Stimulated activated CD4-positive, alpha-beta T cell treated with anti-CD3 and anti-CD28 coated beads, Interleukin-2, amount 100 ng/mL, for 24 hours (primary cell): ENCODE data around the gene BHMT.

Experiments
- DNase-seq, 2 donors: peaks; one replicate each; pipeline ENCODE4 v3.0.0-alpha.2; 2020

Gene BHMT, protein sequence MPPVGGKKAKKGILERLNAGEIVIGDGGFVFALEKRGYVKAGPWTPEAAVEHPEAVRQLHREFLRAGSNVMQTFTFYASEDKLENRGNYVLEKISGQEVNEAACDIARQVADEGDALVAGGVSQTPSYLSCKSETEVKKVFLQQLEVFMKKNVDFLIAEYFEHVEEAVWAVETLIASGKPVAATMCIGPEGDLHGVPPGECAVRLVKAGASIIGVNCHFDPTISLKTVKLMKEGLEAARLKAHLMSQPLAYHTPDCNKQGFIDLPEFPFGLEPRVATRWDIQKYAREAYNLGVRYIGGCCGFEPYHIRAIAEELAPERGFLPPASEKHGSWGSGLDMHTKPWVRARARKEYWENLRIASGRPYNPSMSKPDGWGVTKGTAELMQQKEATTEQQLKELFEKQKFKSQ

DNA sequence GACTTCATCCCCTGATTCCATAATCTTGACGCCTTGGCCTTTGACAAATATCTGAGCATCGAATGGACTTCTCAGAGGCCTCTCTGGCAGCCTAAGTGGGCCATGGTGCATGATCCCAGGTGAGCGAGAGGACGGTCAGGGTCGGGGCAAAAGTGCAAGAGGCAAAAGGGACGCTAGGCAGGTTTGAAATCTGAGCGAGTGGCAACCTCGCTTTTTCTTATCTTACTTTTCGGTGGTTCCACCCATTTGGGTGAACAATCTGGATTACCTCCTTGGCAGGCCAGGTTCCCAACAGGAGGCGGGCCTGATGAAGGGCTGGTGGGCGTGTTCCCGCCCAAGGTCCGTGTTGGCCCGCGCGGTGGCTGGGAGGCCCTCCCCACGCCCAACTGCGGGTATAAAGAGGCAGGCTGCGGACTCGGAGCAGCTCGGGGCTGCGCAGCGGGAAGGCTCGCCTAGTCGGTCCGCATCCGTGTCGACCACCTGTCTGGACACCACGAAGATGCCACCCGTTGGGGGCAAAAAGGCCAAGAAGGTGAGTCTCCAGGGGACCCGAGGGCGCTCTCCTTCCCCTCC is at the start of gene BHMT:
BHMT (plus strand) TSS at position 423 of the 573 bp plus-strand sequence; CDS start at position 500, 77 bp downstream.
- no peak for DNase-seq

DNA sequence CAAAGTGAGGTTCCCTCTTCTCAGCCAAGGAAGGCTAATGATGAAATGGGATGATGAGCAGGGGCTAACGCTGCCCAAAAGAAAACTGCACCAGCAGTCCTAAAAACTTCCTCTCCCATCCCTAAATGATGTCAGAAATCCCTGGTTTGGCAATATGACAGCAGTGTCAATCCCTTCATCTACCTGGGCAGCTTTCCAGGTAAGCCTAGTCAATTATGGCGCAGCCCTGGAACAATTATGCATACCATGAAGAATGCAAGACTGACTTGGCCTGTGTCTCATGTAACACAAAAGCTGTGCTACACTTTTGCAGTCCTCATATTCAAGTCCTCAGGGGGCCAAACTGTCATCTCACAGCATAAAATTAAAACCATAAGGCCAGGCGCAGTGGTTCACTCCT is 49.2 kb upstream of the BHMT start:
- DNase-seq, result no peak

- DNase-seq, result peak in 1 of 2 donors; percentile 3
Observed at GRCh38 chr5:79069488-79070349, 41.9 kb upstream of the BHMT start, which contains the start of the genes BHMT2 and DMGDH. TSS of gene BHMT2 (plus strand) at chr5:79069767. CDS start at chr5:79069783, 16 bp downstream. TSS of gene DMGDH (minus strand) at chr5:79069674. CDS start at chr5:79069620, 54 bp downstream.

DNA sequence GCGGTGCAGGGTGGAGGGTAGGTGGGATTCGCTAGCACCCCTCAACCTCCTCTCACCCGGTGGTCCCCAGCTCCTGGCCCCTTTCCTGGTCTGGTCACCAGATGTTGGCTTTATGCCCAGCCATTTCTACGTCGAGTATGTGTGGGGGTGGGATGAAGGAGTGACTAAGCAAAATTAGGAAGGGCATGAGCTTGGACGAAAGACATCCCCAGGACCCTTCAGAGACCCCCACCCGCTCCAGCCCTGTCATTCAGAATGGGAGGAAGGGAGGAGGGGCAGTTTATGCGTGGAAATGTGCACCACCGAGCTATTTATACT is 41.3 kb upstream of the BHMT start:
- no peak for DNase-seq

GRCh38 chr5:79074641-79075040 is 37.0 kb upstream of the BHMT start:
- no peak for DNase-seq

DNA sequence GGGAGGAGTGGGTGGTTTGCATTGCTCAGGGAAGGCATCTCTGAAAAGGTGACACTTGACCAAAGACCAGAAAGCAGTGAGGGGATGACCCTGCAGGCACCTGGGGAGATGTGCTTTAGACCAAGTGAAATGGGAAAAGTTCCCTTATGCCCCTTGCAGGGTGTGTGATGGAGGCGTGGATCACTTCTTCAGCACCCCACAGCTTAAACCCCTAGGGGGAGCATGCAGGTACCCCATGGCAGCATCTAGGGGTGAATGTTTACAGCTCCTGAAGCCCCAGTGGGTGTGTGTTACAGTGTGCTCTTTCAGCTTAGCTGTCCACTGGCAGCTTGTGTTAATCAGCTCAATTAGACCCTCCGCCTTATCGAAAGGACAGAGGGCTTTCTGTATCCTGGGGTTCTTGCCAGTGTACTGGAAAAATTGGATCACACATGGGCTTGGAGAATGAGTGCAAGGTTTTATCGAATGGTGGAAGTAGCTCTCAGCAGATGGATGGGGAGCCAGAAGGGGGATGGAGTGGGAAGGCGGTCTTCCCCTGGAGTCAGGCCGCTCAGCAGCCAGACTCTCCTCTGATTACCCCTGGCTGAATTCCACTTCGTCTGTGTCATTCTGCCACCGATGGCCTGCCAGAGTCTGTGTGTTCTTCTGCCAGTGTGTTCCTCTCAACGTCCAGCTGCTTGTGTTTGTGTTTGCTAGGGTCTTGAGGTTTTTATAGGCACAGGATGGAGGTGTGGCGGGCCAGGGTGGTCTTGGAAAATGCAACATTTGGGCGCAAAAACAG is 35.8 kb upstream of the BHMT start:
- no peak for DNase-seq

DNA sequence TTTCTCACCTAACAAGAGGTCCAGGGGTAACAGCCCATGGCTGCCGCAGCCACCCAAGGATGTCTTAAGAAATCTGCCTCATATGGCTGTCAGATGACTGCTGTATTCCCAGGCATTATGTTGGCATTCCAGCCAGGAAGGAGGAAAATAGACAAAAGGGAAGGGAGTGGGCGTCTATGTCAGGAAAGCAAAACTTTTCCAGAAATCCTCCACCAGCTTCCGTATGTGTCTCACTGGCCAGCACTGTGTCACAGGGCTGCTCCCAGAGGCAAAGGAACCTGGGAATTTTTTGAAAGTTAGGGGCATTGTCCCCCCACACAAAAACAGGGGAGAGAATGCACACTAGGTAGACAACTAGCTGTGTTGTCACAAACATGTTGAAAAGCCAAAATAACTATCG is 34.8 kb upstream of the BHMT start:
- DNase-seq, result no peak

DNA sequence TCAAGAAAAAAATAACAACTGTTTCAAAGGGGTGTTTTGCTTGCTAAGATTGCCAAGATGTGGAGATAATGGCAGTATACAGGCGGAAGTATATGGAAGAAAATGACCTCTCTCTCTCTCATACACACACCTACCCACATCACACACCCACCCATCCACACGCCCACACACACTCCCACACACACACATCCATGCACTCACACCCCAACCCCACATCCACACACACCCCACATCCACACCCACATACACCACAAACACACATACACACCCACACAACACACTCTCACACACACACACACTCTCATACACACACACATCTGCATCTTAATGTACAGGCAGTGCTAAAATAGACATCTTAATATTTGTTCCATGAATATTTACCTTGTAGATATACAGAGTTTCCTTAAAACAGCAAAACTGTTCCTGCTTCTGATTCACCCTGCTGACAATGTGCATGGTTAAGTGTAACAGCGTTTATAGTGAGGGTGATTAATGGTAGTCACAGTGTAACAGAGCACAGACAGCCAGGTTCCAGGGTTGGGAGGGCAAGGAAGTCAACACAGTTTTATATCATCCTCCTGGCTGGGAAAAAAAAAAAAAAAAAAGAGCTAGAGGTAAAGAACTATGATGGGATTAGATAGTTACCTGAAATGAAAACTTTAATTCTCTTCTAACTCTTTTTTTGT is 33.8 kb upstream of the BHMT start:
- DNase-seq, result no peak

DNA sequence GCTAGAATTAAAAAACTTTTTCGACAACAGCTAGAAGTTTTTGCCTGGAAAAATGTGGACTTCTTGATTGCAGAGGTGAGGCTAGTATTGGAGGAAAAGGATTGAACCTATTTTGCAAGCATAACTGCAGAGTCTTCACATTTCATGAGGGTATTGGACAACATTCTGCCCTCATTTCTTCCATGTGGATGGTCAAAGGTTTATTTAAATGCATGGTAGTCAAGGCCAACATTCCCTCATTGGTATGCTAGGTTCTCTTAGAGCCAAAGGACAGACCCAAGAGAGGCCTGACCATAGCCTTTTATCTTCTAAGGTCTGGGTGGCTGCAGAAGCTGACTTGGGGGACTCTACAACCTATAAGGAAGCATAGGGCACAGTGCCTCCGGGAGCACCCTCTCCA is 30.8 kb upstream of the BHMT start:
- DNase-seq, result no peak

DNA sequence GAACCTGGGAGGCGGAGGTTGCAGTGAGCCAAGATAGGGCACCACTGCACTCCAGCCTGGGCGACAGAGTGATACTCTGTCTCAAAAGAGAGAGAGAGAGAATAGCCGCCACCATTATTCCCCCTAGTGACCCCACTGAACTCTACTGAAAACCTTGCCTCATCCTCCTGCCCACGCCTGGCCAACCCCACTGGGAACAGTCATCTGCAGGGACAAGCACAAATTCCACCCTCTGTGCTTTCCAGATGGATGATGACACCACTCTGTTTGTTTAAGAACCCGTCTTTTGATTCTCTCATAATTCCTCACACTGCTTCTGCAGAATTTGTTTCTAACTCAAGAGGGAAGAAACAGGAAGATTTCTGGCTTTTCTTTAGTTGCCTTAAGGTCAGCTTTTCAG is 29.8 kb upstream of the BHMT start:
- DNase-seq, result no peak

DNA sequence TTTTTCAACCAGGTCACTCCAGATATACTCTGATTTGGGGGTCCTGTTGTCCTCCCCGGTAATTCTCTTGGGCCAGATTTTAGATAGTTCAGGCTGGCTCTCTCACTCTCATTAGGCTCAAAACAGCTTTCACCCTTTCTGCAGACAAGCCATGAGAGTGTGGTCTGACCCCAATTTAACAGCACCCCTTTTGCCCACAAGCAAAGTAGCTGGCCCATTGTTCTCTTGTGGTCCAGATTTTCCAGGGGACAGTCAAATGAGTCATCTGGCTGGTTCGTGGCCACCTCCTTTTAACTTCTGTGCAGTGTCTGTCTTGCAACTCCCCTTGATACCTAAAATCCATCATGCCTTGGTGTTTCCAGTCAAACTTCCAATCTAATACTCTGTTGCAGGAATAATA is 25.5 kb upstream of the BHMT start:
- no peak for DNase-seq

DNA sequence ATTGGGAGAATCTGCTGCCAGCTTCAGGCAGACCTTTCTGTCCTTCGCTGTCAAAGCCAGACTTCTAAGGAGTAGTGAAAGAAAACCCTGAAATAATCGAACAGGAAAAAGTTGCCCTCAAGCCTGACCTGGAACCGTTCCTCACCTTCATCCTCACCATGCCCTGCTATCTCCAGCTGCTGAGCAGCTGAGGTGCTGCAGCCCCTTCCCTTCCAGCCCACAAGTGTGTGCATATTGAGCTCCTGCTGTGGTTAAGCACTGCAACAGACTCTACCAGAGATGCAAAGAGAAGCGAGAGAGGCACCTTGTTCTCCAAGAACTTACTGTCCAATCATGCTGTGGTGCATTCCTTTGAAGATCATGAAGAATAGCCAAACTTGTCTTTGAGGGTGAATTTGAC is 23.1 kb upstream of the BHMT start:
- no peak for DNase-seq

- DNase-seq, result no peak
Observed at GRCh38 chr5:79091064-79091463, 20.5 kb upstream of the BHMT start.

GRCh38 chr5:79093762-79094161 is 17.8 kb upstream of the BHMT start:
- DNase-seq, result no peak

DNA sequence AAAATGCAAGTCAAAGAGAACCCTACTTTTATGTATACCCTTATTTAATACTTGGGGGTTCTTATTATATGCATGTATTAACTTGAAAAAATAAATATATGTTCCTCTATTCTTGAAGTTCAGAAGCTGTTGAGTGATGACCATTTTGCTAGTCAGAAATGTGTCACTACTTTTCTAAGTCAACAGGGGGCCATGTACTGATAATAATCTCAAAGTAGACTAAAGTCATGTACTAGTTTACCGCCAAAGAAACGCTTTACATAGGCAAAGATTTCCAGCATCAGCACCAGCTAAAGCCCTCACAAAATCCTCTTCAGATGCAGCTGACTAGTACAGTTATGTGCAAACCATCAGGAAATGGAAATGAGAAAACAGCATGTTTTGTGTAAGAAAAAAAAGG is 5.7 kb upstream of the BHMT start:
- DNase-seq, result no peak

- DNase-seq, result no peak
Observed at GRCh38 chr5:79107020-79107796, 4.4 kb upstream of the BHMT start.

GRCh38 chr5:79108086-79108485 is 3.5 kb upstream of the BHMT start:
- DNase-seq, result no peak

DNA sequence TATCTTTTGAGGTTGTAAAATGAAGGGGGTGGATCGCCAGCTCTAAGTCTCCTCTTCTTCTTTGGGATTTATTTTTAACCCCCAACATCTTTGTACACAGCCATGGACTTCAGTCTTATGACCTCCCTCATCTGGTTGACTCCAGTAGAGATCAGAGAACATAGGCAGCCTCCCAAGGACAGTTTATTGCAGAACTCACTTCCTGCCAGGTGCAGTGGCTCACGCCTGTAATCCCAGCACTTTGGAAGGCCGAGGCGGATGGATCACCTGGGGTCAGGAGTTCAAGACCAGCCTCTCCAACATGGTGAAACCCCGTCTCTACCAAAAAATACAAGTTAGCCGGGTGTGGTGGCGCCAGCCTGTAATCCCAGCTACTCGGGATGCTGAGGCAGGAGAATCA is 2.8 kb upstream of the BHMT start:
- DNase-seq, result no peak

DNA sequence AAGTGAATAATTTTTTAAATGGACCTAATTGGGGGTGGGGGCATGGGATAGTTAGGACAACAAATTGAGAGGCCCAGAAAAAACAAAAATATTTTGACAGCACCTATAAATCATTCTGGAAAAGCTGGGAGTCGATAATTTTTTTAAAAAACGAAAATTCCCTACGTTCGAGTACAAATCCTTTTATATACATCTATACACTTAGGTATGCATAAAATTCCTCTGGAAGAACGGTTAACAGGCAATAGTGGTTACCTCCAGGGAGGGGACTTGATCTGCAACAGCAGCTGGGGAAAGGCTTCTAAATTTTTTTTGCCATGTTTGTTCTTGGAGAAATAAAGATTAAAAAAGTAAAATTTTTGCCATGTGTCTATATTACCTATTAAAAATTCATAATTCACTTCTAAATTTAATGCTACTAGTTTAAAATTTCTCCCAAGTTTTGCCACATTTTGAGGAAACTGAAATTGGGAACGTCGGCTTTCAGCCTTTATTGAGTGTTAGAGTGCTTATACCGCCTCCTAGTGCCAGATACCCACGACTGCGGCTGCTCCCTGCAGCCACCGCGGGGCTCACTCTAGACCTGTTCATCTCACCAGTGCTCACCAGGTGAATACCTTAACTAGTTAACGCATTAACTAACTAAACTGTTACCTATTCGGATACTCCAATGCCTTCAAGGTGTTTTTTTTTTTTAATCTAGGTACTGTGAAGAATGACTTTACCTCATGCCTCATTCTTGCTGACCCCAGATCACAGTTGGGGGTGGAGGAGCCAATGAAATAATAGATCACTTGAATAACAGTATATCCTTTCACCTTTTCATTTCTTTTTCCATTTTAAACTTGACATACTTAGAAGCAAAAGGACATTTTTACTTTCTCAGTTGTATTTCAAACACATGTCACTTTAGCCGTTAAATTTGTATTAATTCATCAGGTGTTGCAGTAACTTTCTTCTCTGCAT is 1.8 kb upstream of the BHMT start:
- DNase-seq, result peak; percentile 38 to 42
